ENCODE data around the gene DCAF11. TPM values are rescaled to one million over a fixed set of nuclear protein-coding genes. Genes with fewer than 3 reads are reported as not detected.

Gene DCAF11
- total and polyA plus RNA-seq, 2 of the 8 experiments (the other 6 are each of a cell fraction or from before 2014, with no cell fraction given): 60.4 to 63.6 TPM

DNA sequence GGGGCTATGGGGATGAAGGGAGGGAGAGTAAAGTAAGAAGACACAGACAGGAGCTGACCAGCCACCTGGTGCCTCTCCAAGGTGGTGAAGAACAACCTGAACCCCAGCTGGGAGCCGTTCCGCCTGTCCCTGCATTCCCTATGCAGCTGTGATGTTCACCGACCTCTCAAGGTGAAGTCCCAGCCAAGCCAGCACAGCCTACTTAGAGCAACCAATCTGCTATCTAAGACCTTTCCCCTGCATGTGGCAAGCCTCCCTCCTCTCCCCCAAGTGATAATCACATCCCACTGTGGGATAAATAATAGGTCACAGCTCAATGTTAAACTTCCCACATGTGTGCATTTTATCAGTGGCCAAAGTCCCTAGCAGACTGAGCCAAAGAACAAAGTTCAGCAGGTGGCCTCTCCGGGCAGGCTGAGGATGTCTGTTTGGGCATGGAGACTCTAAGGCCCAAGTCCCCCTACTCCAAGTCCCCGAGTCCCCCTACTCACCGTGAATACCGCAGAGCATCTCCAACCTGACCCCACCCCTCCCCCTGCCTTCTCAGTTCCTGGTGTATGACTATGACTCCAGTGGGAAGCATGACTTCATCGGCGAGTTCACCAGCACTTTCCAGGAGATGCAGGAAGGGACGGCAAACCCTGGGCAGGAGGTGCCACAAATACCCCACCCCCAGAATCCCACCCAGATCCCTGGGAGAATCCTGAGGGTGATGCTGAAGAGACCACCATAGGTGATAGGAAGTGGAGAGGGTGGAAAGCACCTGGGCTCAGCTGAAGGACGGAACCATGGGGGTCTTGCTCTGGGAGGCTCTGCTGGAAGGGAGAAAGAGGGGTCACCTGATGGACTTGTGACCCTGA, 39.7 kb upstream of the DCAF11 start:
- POLR2A ChIA-PET (ENCODE audit: partially characterized antibody): interaction anchor here (0.6 to 27.2 kb wide), 7 partner anchors 10 to 50 kb away, joined by 3 to 626 read pairs (median 3); partner anchors contain the start of genes DCAF11, NRL and PCK2
- no peak overlapping the region for H2AFZ ChIP-seq (ENCODE audit: low read length)
- H3K79me1 ChIP-seq (ENCODE audit: low read depth, low read length): no peaks in the 10 kb centered on the region
- H3K79me2 ChIP-seq (ENCODE audit: control insufficient read depth in 1 of 2, insufficient read depth in 2 of 2, low read length in 2 of 2): no peaks in the 10 kb centered on the region
- no peak overlapping the region for H2BK20ac ChIP-seq (ENCODE audit: low read length)
- H3K4ac ChIP-seq (replicated peaks; ENCODE audit: insufficient read length, low read depth, low read length): no peak overlapping the region
- no peak overlapping the region for H2AK5ac ChIP-seq (ENCODE audit: low read depth, low read length)
- H3K18ac ChIP-seq (ENCODE audit: extremely low read depth, low read length): no peak overlapping the region
- H3K36me3 ChIP-seq (ENCODE audit: control insufficient read depth in 2 of 4, insufficient read depth in 4 of 4, low read length in 3 of 4): no peaks in the 10 kb centered on the region
- no peak overlapping the region for H3K4me2 ChIP-seq (ENCODE audit: insufficient read depth in 1 of 2, low read depth in 2 of 2, low read length in 2 of 2)
- no peak overlapping the region for H3K23ac ChIP-seq (ENCODE audit: insufficient read length)
- no peak overlapping the region for H3K9ac ChIP-seq (replicated peaks in 1 of 4; ENCODE audit: extremely low read depth in 1 of 4, low read depth in 3 of 4, low read length in 3 of 4)
- H3K27ac ChIP-seq (ENCODE audit: low read depth, low read length): no peak overlapping the region
- H4K91ac ChIP-seq (replicated peaks; ENCODE audit: insufficient read length, low read length): no peak overlapping the region
- no peaks in the 10 kb centered on the region for H3K9me3 ChIP-seq (ENCODE audit: insufficient read depth in 2 of 2, low read depth in 1 of 2, low read length in 1 of 2)
- no peak overlapping the region for H3K14ac ChIP-seq (ENCODE audit: insufficient read length)
- H2BK15ac ChIP-seq (ENCODE audit: low read length): no peak overlapping the region
- H3K4me1 ChIP-seq (replicated peaks in 1 of 4; ENCODE audit: control insufficient read depth in 3 of 4, insufficient read depth in 4 of 4, low read length in 3 of 4): peaks cover 0 to 3% (median under 1%) of the 10 kb centered on the region in 4 experiments; a peak in 5 of 7 replicates
- 88% methylated on average over 10 of the region's 11 CpGs; no CpG with 5 or more reads in 1 of the 2 experiments for WGBS, 2 experiments (ENCODE audit: extremely low coverage in 1 of 2, insufficient coverage in 1 of 2, insufficient read length in 1 of 2, insufficient replicate concordance in 2 of 2, low coverage in 1 of 2, low lambda C conversion rate in 2 of 2, missing lambda C conversion rate in 1 of 2)
- DNase-seq (ENCODE audit: low read depth in 1 of 2, low spot score in 2 of 2) (no peak), FAIRE-seq (no peak)
- no peak for TF ChIP-seq KDM4A (IDR thresholded peaks at IDR 0.05; ENCODE audit: low read depth, low read length, severe bottlenecking)
- no peak for TF ChIP-seq TCF12 (IDR thresholded peaks at IDR 0.05; ENCODE audit: low read depth, low read length)
- no peak for TF ChIP-seq RNF2 (IDR thresholded peaks at IDR 0.05; ENCODE audit: borderline replicate concordance, low read depth, low read length, missing control alignments, poor library complexity, severe bottlenecking)
- TF ChIP-seq RBBP5 (IDR thresholded peaks at IDR 0.05; ENCODE audit: borderline replicate concordance, low read depth, low read length): no peak
- no peak for TF ChIP-seq CHD1 (IDR thresholded peaks at IDR 0.05; ENCODE audit: low read depth, low read length)
- no peak for TF ChIP-seq PHF8 (conservative IDR thresholded peaks at IDR 0.05; ENCODE audit: low read depth, low read length)
- TF ChIP-seq CBX8 (IDR thresholded peaks at IDR 0.05; ENCODE audit: borderline replicate concordance, low read depth, low read length): no peak
- no peak for TF ChIP-seq CHD2 (IDR thresholded peaks at IDR 0.05; ENCODE audit: low read length)
- no peak overlapping the region for H3K56ac ChIP-seq (replicated peaks; ENCODE audit: insufficient read length, low read depth, low read length)
- H2BK5ac ChIP-seq (ENCODE audit: low read depth, low read length): no peak overlapping the region
- H4K20me1 ChIP-seq (replicated peaks in 1 of 2; ENCODE audit: control insufficient read depth in 1 of 2, insufficient read depth in 2 of 2, low read length in 2 of 2): no peaks in the 10 kb centered on the region
- no peak overlapping the region for H4K5ac ChIP-seq (ENCODE audit: insufficient read length, low read depth, low read length)
- H3K4me3 ChIP-seq (ENCODE audit: extremely low read depth in 1 of 4, insufficient read depth in 2 of 4, low read depth in 3 of 4, low read length in 4 of 4): no peak overlapping the region
- no peaks in the 10 kb centered on the region for H3K27me3 ChIP-seq (replicated peaks in 1 of 4; ENCODE audit: control insufficient read depth in 3 of 4, extremely low read depth in 1 of 4, insufficient read depth in 3 of 4, low read length in 3 of 4)
- no peaks in the 10 kb centered on the region for H3K23me2 ChIP-seq (ENCODE audit: low read depth, low read length)
- H4K8ac ChIP-seq (ENCODE audit: extremely low read depth, insufficient read depth, low read length): no peak overlapping the region; the same call in 1 of the 2 replicates
- H2BK12ac ChIP-seq (ENCODE audit: low read depth, low read length): no peak overlapping the region
- CTCF ChIA-PET (ENCODE audit: partially characterized antibody): interaction anchor here (1.0 to 23.8 kb wide), 12 partner anchors 8 to 60 kb away, joined by 3 to 316 read pairs (median 5); partner anchors contain the start of gene PCK2
- H2BK120ac ChIP-seq (replicated peaks; ENCODE audit: low read depth, low read length): no peak overlapping the region

Measured in H1 (cell line).